Large intestine (tissue), 3 donors: ENCODE data around the gene TFPT. TPM values are rescaled to one million over a fixed set of nuclear protein-coding genes. Genes with fewer than 3 reads are reported as not detected.

ENCODE experiments used
- DNase-seq, 2 donors: peaks; one replicate each; pipeline versions ENCODE4 v3.0.0 to v3.0.0-alpha.2; 2013
- H3K27ac ChIP-seq: one replicate; pipeline ENCODE4 v1.5.1; 2013; ENCODE audit warnings: low read length
- H3K27me3 ChIP-seq: 2 replicates; pipeline ENCODE4 v1.6.1; 2013; ENCODE audit warnings: low read length; ENCODE audit not compliant: control insufficient read depth, insufficient read depth
- H3K36me3 ChIP-seq: 2 replicates; pipeline ENCODE4 v1.6.1; 2013; ENCODE audit warnings: low read length; ENCODE audit not compliant: control insufficient read depth, insufficient read depth
- H3K4me1 ChIP-seq: one replicate; pipeline ENCODE4 v1.6.1; 2013; ENCODE audit warnings: low read length; ENCODE audit not compliant: control insufficient read depth, insufficient read depth
- H3K4me3 ChIP-seq: one replicate; pipeline ENCODE4 v1.5.1; 2013; ENCODE audit warnings: low read length
- H3K9me3 ChIP-seq: one replicate; pipeline ENCODE4 v1.6.1; 2013; ENCODE audit warnings: mild to moderate bottlenecking, low read depth, low read length, moderate library complexity; ENCODE audit not compliant: control insufficient read depth
- WGBS: methylation state at CpG from one replicate; pipeline ENCODE4 v1.1.5; 2013; ENCODE audit warnings: low lambda C conversion rate; ENCODE audit not compliant: insufficient coverage; 5-methylcytosine and 5-hydroxymethylcytosine counted together
- polyA plus RNA-seq: library from polyadenylated mRNA; unstranded; fragments of 120-200 nt; gene quantifications from one replicate; pipeline ENCODE4 v1.2.1, GENCODE V29; 2013

The TFPT gene
- polyA plus RNA-seq, 1 donor = 16.6 TPM

DNA sequence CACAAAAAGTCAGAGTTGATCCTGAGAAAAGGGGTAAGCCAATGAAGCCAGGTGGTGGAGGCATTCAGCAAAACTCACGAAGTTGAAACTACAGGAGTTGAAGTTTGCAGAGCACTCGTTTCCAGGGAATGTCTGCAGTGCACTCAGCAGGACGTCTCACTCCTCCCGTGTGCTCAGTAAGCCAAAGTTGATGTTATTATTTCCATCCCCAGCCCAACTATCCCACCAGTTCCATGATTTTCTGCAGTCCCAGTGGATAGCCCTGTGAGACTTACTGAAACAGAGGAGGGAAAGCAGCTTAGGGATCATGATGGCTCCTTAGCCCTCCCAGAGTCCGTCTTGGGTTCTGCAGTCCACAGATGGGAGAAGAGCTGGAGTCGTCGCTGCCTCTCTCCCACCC is 34.4 kb downstream of the TFPT start, which contains the start of gene TARM1:
Gene TARM1 (minus strand): TSS at position 334 of the 400 bp plus-strand sequence. CDS start 25 bp downstream, at position 309.
- Histone ChIP-seq H3K36me3 (no peaks in the 10 kb centered on the region), H3K27ac (no peak within 1 kb of the TSS), H3K9me3 (no peaks in the 10 kb centered on the region), H3K4me1 (no peaks in the 10 kb centered on the region), H3K27me3 (no peaks in the 10 kb centered on the region), H3K4me3 (no peak within 1 kb of the TSS)
- no peak for DNase-seq
- WGBS = no CpG with 5 or more reads among the region's 7 CpGs

DNA sequence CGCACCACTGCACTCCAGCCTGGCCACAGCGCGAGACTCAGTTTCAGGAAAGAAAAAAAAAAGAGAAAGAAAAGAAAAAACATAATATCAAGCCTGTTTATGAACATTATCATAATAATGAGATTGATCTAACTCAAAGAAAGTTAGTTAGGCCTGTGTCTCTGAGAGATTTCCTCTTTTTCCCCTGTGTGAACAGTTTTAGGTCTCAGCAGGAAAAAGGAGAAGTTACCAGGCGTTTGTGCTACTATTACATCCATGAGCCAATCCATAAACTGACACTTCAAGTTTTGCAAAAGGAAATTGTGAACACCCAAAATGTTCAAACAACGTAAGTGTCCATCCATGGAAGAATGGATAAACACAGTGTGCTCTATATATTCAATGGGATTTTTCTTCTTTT is 38.1 kb downstream of the TFPT start:
- no peaks in the 10 kb centered on the region for H3K36me3 ChIP-seq
- no peak overlapping the region for H3K27ac ChIP-seq
- H3K9me3 ChIP-seq = no peaks in the 10 kb centered on the region
- H3K4me1 ChIP-seq = no peaks in the 10 kb centered on the region
- DNase-seq = no peak
- 67% methylated on average over 3 of the region's 5 CpGs for WGBS
- no peak overlapping the region for H3K4me3 ChIP-seq
- H3K27me3 ChIP-seq = no peaks in the 10 kb centered on the region

DNA sequence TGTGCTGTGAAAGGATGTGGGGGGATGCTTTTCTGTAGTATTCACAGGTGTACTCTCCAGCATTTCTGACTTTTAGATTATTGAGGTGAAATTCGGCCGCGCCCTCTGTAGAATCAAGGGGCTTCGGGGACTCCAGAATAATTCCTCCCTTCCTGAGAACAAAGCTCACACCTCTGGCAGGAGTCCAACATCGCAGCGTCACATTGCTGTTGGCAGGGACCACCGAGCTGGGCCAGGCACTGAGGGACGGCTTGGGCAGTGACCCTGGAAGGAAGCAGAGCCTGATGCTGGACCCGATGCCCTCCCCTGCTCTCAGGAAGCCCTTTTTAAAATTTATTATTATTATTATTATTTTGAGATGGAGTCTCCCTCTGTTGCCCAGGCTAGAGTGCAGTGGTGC is 40.6 kb downstream of the TFPT start:
- no peak for DNase-seq
- Histone ChIP-seq H3K9me3 (no peaks in the 10 kb centered on the region), H3K36me3 (no peaks in the 10 kb centered on the region), H3K27ac (no peak overlapping the region), H3K27me3 (no peaks in the 10 kb centered on the region), H3K4me1 (no peaks in the 10 kb centered on the region), H3K4me3 (no peak overlapping the region)
- no CpG with 5 or more reads among the region's 9 CpGs for WGBS

DNA sequence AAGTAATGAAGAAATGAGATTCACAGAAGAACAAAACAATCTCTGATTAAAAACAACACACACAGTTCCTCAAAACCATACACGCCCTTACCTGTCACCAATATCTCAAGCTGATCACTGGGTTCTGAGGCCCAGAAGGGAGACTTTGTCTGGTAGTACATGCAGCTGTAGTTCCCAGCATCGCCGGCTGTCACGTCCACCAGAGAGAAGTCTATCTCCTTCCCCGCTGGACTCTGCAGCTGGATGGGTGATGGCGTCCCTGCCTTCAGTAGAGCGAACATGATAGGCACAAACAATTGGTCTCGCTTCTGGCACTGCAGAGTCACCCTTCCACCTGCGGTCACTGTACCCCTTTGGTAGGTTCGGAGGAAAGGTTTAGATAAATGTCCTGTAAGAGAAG is 41.6 kb downstream of the TFPT start:
- DNase-seq = no peak
- no peaks in the 10 kb centered on the region for H3K4me1 ChIP-seq
- no peaks in the 10 kb centered on the region for H3K27me3 ChIP-seq
- no CpG with 5 or more reads among the region's 10 CpGs for WGBS
- H3K4me3 ChIP-seq = no peak overlapping the region
- H3K27ac ChIP-seq = no peak overlapping the region
- H3K36me3 ChIP-seq = no peaks in the 10 kb centered on the region
- no peaks in the 10 kb centered on the region for H3K9me3 ChIP-seq

DNA sequence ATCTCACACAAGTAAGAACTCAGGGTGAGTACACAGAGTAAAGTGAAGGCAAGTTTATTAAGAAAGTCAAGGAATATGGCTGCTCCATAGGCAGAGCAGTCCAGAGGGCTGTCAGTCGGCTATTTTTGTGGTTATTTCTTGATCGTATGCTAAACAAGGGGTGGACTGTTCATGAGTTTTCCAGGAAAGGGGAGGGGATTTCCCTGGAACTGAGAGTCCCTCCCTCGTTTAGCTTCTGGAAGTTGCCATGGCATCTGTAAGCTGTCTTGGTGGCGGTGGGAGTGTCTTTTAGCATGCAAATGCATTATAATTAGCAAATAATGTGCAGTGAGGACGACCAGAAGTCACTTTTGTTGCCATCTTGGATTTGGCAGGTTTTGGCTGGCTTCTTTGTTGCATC is 46.0 kb downstream of the TFPT start:
- H3K27ac ChIP-seq = no peak overlapping the region
- no peak overlapping the region for H3K4me3 ChIP-seq
- no peaks in the 10 kb centered on the region for H3K36me3 ChIP-seq
- H3K9me3 ChIP-seq = no peaks in the 10 kb centered on the region
- WGBS = no CpG with 5 or more reads among the region's 5 CpGs
- H3K4me1 ChIP-seq = no peaks in the 10 kb centered on the region
- no peaks in the 10 kb centered on the region for H3K27me3 ChIP-seq
- DNase-seq = no peak

DNA sequence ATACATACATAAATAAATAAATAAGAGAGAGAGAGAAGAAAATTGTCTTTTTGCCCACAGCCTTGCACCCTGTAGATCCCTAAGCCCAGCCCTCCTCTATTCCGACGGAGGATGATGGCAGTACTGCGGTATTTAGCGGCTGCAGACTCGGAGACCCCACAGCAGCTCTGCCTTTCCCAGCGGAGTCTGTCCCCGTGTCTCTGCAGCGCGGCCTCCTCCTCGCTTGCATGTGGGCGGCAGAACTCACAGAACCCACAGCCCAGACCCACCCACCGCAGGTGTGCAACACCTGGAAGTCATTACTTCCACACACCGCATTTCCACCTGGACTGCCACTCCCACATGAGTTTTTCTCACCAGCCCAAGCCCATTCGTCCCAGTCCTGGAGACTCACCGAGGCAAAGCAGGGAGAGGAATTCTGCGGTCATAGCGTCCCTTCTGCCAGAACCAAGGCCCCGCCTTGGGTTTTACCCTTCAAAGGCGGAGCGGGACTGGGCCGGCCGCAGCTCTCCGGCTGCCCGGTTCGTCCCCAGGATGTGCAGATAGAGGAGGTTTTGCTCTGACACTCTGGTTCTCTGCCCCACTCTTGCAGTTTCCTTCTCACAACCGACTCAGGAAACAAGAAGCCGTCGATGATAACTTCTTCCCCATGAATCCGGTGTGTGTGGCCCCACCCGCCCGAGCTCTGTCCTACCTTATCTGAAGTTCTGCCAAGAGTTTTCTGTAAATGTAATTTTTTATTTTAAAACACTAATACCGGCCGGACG is 51.9 kb downstream of the TFPT start, which contains the start of gene VSTM1:
Gene VSTM1 (minus strand): TSS at position 548 of the 767 bp plus-strand sequence. CDS start 120 bp downstream, at position 428.
- H3K36me3 ChIP-seq = no peaks in the 10 kb centered on the region
- no peak within 1 kb of the TSS for H3K27ac ChIP-seq
- H3K27me3 ChIP-seq = no peaks in the 10 kb centered on the region
- no peaks in the 10 kb centered on the region for H3K9me3 ChIP-seq
- no peak within 1 kb of the TSS for H3K4me3 ChIP-seq
- no peaks in the 10 kb centered on the region for H3K4me1 ChIP-seq
- WGBS = no CpG with 5 or more reads among the region's 34 CpGs
- DNase-seq = no peak

DNA sequence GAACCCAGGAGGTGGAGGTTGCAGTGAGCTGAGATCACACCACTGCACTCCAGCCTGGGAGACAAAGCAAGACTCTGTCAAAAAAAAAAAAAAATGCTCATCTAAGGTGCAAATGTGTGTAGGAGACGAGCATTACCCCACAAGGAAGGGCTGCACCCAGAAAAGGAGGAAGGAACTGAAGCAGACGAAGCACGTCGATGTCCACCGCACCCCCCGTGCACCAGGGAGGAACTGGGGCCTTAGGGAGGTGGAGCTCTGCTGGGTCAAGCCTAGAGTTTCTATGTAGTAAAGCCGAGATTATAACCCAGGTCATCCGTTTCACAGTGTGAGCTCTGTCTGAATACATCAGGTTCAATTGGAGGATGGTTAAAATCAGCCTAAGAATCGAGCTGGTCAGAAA is 52.8 kb downstream of the TFPT start:
- Histone ChIP-seq H3K9me3 (no peaks in the 10 kb centered on the region), H3K4me3 (no peak overlapping the region), H3K36me3 (no peaks in the 10 kb centered on the region), H3K27ac (no peak overlapping the region), H3K4me1 (no peaks in the 10 kb centered on the region), H3K27me3 (no peaks in the 10 kb centered on the region)
- WGBS = no CpG with 5 or more reads among the region's 9 CpGs
- no peak for DNase-seq

Other genes with a start within 250 kb of the TFPT start
- 87.7 TPM for gene MYADM, start 247.8 kb downstream of the TFPT start, polyA plus RNA-seq
- gene PRKCG, start 233.5 kb downstream of the TFPT start, polyA plus RNA-seq = 0.67 TPM
- gene CACNG7, start 206.4 kb downstream of the TFPT start, polyA plus RNA-seq = 1.4 TPM
- 0.15 TPM for gene CACNG8, start 152.7 kb downstream of the TFPT start, polyA plus RNA-seq
- gene CACNG6, start 124.0 kb downstream of the TFPT start, polyA plus RNA-seq = 0.04 TPM
- gene VSTM1, start 51.8 kb downstream of the TFPT start, polyA plus RNA-seq = not detected
- not detected for gene TARM1, start 34.3 kb downstream of the TFPT start, polyA plus RNA-seq
- gene OSCAR, start 14.9 kb downstream of the TFPT start, polyA plus RNA-seq = 0.31 TPM
- gene NDUFA3, start 12.8 kb downstream of the TFPT start, polyA plus RNA-seq = 132 TPM
- gene PRPF31, start 97 bp upstream of the TFPT start, polyA plus RNA-seq = 48.6 TPM
- 37.2 TPM for gene CNOT3, start 22.1 kb upstream of the TFPT start, polyA plus RNA-seq
- 9.5 TPM for gene LENG1, start 44.1 kb upstream of the TFPT start, polyA plus RNA-seq
- 110 TPM for gene TMC4, start 57.5 kb upstream of the TFPT start, polyA plus RNA-seq
- 97.9 TPM for gene MBOAT7, start 73.9 kb upstream of the TFPT start, polyA plus RNA-seq
- gene TSEN34, start 75.7 kb upstream of the TFPT start, polyA plus RNA-seq = 52.7 TPM
- gene RPS9, start 85.2 kb upstream of the TFPT start, polyA plus RNA-seq = 2,940 TPM
- 2.9 TPM for gene LILRB3, start 107.3 kb upstream of the TFPT start, polyA plus RNA-seq
- gene LILRA6, start 127.1 kb upstream of the TFPT start, polyA plus RNA-seq = 0.73 TPM
- gene LILRB5, start 141.6 kb upstream of the TFPT start, polyA plus RNA-seq = 7.6 TPM
- 2.6 TPM for gene LILRB2, start 165.5 kb upstream of the TFPT start, polyA plus RNA-seq
- gene LILRA5, start 197.5 kb upstream of the TFPT start, polyA plus RNA-seq = 1.9 TPM
- gene LILRA4, start 223.5 kb upstream of the TFPT start, polyA plus RNA-seq = 0.18 TPM
- gene LAIR1, start 249.3 kb upstream of the TFPT start, polyA plus RNA-seq = 13.0 TPM